Endothelial cell of umbilical vein (primary cell): ENCODE data around the gene GSDMA. TPM values are rescaled to one million over a fixed set of nuclear protein-coding genes. Genes with fewer than 3 reads are reported as not detected.

ENCODE experiments used
- BruUV-seq: library from RNA; stranded (reverse); fragments of 400-500 nt; replicated peaks from 2 replicates; lab custom pipeline; 2021; lab: Mats Ljungman, UMichigan
- CTCF ChIA-PET: fragments of 300-600, 350-600 bp; sonication (Branson Sonifier 250); formaldehyde crosslinking; loops from one replicate; lab custom pipeline; 2021; ENCODE audit warnings: antibody characterized with exemption, inconsistent platforms; lab: Charles Lee
- POLR2A ChIA-PET: fragments of 300-600, 350-600 bp; sonication (Branson Sonifier 250); formaldehyde crosslinking; loops from one replicate; lab custom pipeline; 2021; ENCODE audit warnings: antibody characterized with exemption, inconsistent platforms; lab: Charles Lee
- DNase-seq: peaks from one replicate; pipeline ENCODE4 v3.0.0-alpha.2; 2011; ENCODE audit warnings: low read depth, low spot score
- FAIRE-seq: peaks from 2 replicates; lab custom pipeline; 2011; peaks lifted over from hg19 to GRCh38; lab: Jason Lieb, UNC
- H2AFZ ChIP-seq: 2 replicates; pipeline ENCODE4 v1.6.0; 2012; ENCODE audit warnings: low read depth, low read length, control low read depth, inconsistent platforms
- H3K27ac ChIP-seq: 2 replicates; pipeline ENCODE4 v1.5.1; 2011; ENCODE audit warnings: low read depth, mild to moderate bottlenecking, control low read depth, low read length, moderate library complexity; ENCODE audit not compliant: insufficient read depth
- H3K27me3 ChIP-seq, 2 experiments: 2 replicates each; pipeline versions ENCODE4 v1.6.0 to v1.6.1; 2011; ENCODE audit warnings: low read length in 2 of 2, mixed read lengths in 1 of 2; ENCODE audit not compliant: control insufficient read depth in 2 of 2, insufficient read depth in 2 of 2
- H3K36me3 ChIP-seq, 2 experiments: 2 replicates in 1 of 2; 3 replicates in 1 of 2; pipeline ENCODE4 v1.5.1; 2011; ENCODE audit warnings: low read length in 2 of 2, mild to moderate bottlenecking in 1 of 2, moderate library complexity in 1 of 2; ENCODE audit not compliant: control insufficient read depth in 2 of 2, insufficient read depth in 2 of 2; ENCODE audit errors: extremely low read depth in 1 of 2
- H3K4me1 ChIP-seq: 3 replicates; pipeline ENCODE4 v1.5.1; 2011; ENCODE audit warnings: mild to moderate bottlenecking, low read length; ENCODE audit not compliant: control insufficient read depth, insufficient read depth; ENCODE audit errors: extremely low read depth
- H3K4me2 ChIP-seq: 2 replicates; pipeline ENCODE4 v1.6.1; 2011; ENCODE audit warnings: low read length, control low read depth, mixed read lengths; ENCODE audit not compliant: insufficient read depth
- H3K4me3 ChIP-seq, 3 experiments: fragments of 200-600 bp in 1 of 3; sonication (generic), shearing (Covaris generic) in 1 of 3; replicated peaks in 1 of 3; 2 replicates each; pipeline ENCODE4 v1.5.1; 2011 to 2016; ENCODE audit warnings: control low read depth in 3 of 3, low read length in 3 of 3, mild to moderate bottlenecking in 2 of 3, inconsistent platforms in 1 of 3, low read depth in 1 of 3, moderate library complexity in 1 of 3; ENCODE audit not compliant: insufficient read depth in 1 of 3
- H3K79me2 ChIP-seq: 2 replicates; pipeline ENCODE4 v1.6.0; 2012; ENCODE audit warnings: low read length, inconsistent platforms; ENCODE audit not compliant: control insufficient read depth, insufficient read depth
- H3K9ac ChIP-seq: replicated peaks from 2 replicates; pipeline ENCODE3; 2011; ENCODE audit warnings: low read length, control low read depth; ENCODE audit not compliant: insufficient read depth; ENCODE audit errors: extremely low read depth
- H3K9me1 ChIP-seq: replicated peaks from 3 replicates; pipeline ENCODE4 v1.6.0; 2011; ENCODE audit warnings: mild to moderate bottlenecking, low read length; ENCODE audit not compliant: control insufficient read depth, insufficient read depth; ENCODE audit errors: extremely low read depth
- H3K9me3 ChIP-seq: replicated peaks from 2 replicates; pipeline ENCODE4 v1.5.1; 2012; ENCODE audit warnings: low read length, inconsistent platforms; ENCODE audit not compliant: control insufficient read depth, insufficient read depth
- H4K20me1 ChIP-seq: replicated peaks from 2 replicates; pipeline ENCODE3; 2011; ENCODE audit warnings: mild to moderate bottlenecking, low read length; ENCODE audit not compliant: control insufficient read depth, insufficient read depth; ENCODE audit errors: extremely low read depth
- EZH2 ChIP-seq: IDR thresholded peaks from 2 replicates; pipeline ENCODE4 v1.6.1; 2012; ENCODE audit warnings: borderline replicate concordance, low read depth, mild to moderate bottlenecking, moderate library complexity, low read length, inconsistent platforms; ENCODE audit not compliant: severe bottlenecking
- FOS ChIP-seq: IDR thresholded peaks from 2 replicates; pipeline ENCODE4 v1.6.1; 2011; ENCODE audit warnings: mild to moderate bottlenecking, low read length, moderate library complexity, borderline replicate concordance; ENCODE audit not compliant: insufficient read depth
- GATA2 ChIP-seq: IDR thresholded peaks from 2 replicates; pipeline ENCODE4 v1.7.0; 2011; ENCODE audit warnings: low read depth, mild to moderate bottlenecking, moderate library complexity, mixed read lengths, low read length; ENCODE audit not compliant: insufficient read length, insufficient read depth
- JUN ChIP-seq: IDR thresholded peaks from 2 replicates; pipeline ENCODE4 v1.6.1; 2011; ENCODE audit warnings: borderline replicate concordance, low read depth; ENCODE audit not compliant: insufficient read length, insufficient read depth
- MYC ChIP-seq: IDR thresholded peaks from one replicate; pipeline ENCODE4 v1.6.1; 2011; ENCODE audit warnings: mild to moderate bottlenecking, low read depth, low read length
- POLR2A ChIP-seq: IDR thresholded peaks from 2 replicates; pipeline ENCODE4 v1.6.1; 2012; ENCODE audit warnings: low read depth, mild to moderate bottlenecking, control low read depth, low read length
- POLR2AphosphoS5 ChIP-seq: IDR thresholded peaks from 2 replicates; pipeline ENCODE4 v1.6.1; 2012; ENCODE audit warnings: low read depth, mild to moderate bottlenecking, control low read depth, low read length, moderate library complexity; ENCODE audit not compliant: insufficient read depth
- dilution Hi-C: fragments of 300-500 bp; cut with MboI; formaldehyde crosslinking; loops from one replicate; pipeline ENCODE4 v1.15.0; 2019; ENCODE audit warnings: low sequenced_read_pairs; ENCODE audit not compliant: extremely low pct_ligation_motif_present
- intact Hi-C: fragments of 100-400 bp; cut with micrococcal nuclease; formaldehyde crosslinking; loops from one replicate; pipeline ENCODE4 v1.10.0; 2022
- polyA plus RNA-seq, 4 experiments: library from polyadenylated mRNA; depleted of rRNA in 3 of 4; stranded (reverse) in 3 of 4; unstranded in 1 of 4; fragments of >200 nt; gene quantifications; 2 replicates each; pipeline versions ENCODE4 v1.2.1 to v1.2.3, GENCODE V29; 2011 to 2012; ENCODE audit warnings: missing spikeins in 1 of 4
- total RNA-seq: library from RNA; stranded (reverse); gene quantifications from 2 replicates; pipeline ENCODE4 v1.2.3, GENCODE V29; 2021
- TF ChIP-seq, protein P1 (sequence below), 2 donors: IDR thresholded peaks; 1 replicate in 1 of 2; 2 replicates in 1 of 2; pipeline ENCODE4 v1.5.1; 2011; ENCODE audit warnings: low read length in 2 of 2, mild to moderate bottlenecking in 2 of 2, moderate library complexity in 2 of 2, control low read depth in 1 of 2, inconsistent platforms in 1 of 2, low read depth in 1 of 2; ENCODE audit not compliant: insufficient read depth in 1 of 2; ENCODE audit errors: extremely low read depth in 1 of 2
- TF ChIP-seq, protein P2 (sequence below): IDR thresholded peaks from 2 replicates; pipeline ENCODE4 v1.6.1; 2011; ENCODE audit not compliant: insufficient read depth, insufficient read length

GSDMA gene
- total and polyA plus RNA-seq, 2 donors (not counting 3 experiments of a cell fraction or from before 2014, with no cell fraction given): not detected

DNA sequence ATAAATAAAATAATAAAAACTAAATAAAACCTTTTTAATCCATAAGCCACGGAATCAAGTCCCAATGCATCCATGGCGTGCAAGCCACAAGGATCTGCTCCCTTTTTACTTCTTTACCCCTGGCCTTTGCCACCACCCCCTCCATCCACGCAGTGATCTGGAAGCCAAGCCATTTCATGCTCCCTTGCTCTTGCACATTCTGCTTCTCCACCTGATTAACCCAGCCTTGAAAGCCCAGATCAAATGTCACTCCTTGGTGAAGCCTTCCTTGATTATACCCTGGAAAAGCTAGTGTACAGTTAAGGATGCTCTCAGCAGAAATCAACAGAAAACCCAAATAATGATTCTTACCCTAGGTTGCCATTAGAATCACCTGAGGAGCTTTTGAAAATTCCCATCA lies 25.4 kb upstream of the GSDMA start:
- H3K36me3 ChIP-seq: no peaks in the 10 kb centered on the region
- H3K27ac ChIP-seq: no peak overlapping the region
- dilution Hi-C loops: no loop called here
- H3K9ac ChIP-seq: no peak overlapping the region
- DNase-seq: no peak
- H3K4me2 ChIP-seq: no peak overlapping the region
- TF ChIP-seq FOS (no peak), POLR2AphosphoS5 (no peak)
- TF ChIP-seq, protein P1, sequence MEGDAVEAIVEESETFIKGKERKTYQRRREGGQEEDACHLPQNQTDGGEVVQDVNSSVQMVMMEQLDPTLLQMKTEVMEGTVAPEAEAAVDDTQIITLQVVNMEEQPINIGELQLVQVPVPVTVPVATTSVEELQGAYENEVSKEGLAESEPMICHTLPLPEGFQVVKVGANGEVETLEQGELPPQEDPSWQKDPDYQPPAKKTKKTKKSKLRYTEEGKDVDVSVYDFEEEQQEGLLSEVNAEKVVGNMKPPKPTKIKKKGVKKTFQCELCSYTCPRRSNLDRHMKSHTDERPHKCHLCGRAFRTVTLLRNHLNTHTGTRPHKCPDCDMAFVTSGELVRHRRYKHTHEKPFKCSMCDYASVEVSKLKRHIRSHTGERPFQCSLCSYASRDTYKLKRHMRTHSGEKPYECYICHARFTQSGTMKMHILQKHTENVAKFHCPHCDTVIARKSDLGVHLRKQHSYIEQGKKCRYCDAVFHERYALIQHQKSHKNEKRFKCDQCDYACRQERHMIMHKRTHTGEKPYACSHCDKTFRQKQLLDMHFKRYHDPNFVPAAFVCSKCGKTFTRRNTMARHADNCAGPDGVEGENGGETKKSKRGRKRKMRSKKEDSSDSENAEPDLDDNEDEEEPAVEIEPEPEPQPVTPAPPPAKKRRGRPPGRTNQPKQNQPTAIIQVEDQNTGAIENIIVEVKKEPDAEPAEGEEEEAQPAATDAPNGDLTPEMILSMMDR (IDR thresholded peaks at IDR 0.05; ENCODE audit: extremely low read depth in 1 of 2, insufficient read depth in 1 of 2, low read depth in 1 of 2, low read length in 2 of 2): no peak
- no peaks in the 10 kb centered on the region for H4K20me1 ChIP-seq
- H3K9me1 ChIP-seq: no peaks in the 10 kb centered on the region
- ChIA-PET POLR2A (no interaction called here), CTCF (no interaction called here)
- no peak overlapping the region for H3K4me3 ChIP-seq
- H3K79me2 ChIP-seq: no peaks in the 10 kb centered on the region
- H3K9me3 ChIP-seq: no peaks in the 10 kb centered on the region
- no peak overlapping the region for H2AFZ ChIP-seq
- H3K4me1 ChIP-seq: peaks cover 5% of the 10 kb centered on the region
- intact Hi-C loops: no loop called here
- peaks cover 0 to 2% of the 10 kb centered on the region in 2 experiments for H3K27me3 ChIP-seq
- no TSS peak for BruUV-seq
- no peak for FAIRE-seq

DNA sequence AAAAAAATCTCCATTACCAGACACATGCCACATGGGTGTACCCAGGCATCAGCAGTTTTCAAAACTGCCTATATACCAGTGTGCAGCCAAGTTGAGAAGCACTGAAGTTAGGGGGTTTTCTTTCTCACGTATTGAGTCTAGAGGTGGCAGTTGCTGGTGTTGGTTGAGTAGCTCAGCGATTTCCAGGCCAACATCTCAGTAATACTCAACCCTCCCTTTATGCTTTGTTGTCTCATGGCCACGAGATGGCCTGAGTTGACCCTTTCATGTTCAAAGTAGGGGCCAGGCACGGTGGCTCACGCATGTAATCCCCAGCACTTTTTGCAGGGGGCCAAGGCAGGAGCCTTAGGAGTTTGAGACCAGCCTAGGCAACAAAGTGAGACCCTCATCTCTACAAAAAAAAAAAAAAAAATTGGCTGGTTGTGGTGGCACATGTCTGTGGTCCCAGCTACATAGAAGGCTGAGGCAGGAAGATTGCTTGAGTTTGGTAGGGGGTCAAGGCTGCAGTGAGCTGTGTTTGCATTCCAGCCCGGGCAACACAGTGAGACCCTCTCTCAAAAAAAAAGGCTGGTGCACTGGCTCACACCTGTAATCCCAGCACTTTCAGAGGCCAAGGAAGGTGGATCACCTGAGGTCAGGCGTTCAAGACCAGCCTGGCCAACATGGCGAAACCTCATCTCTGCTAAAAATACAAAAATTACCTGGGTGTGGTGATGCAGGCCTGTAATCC lies 24.5 kb upstream of the GSDMA start:
- Histone ChIP-seq H3K9me3 (no peaks in the 10 kb centered on the region), H3K36me3 (no peaks in the 10 kb centered on the region), H3K4me3 (no peak overlapping the region), H3K27ac (no peak overlapping the region), H3K4me1 (peaks cover 5% of the 10 kb centered on the region), H3K27me3 (peaks cover 0 to 2% of the 10 kb centered on the region in 2 experiments), H2AFZ (no peak overlapping the region), H4K20me1 (no peaks in the 10 kb centered on the region), H3K9ac (no peak overlapping the region), H3K9me1 (no peaks in the 10 kb centered on the region), H3K4me2 (no peak overlapping the region), H3K79me2 (no peaks in the 10 kb centered on the region)
- ChIA-PET POLR2A (no interaction called here), CTCF (interaction anchor here (1.0 kb wide), 1 partner anchor 21 kb away, joined by 9 read pairs; no protein-coding TSS in a partner anchor)
- FAIRE-seq: no peak
- dilution Hi-C loops (no loop called here), intact Hi-C loops (no loop called here)
- no peak for DNase-seq
- no TSS peak for BruUV-seq
- no peak for TF ChIP-seq EZH2
- no peak for TF ChIP-seq POLR2A
- TF ChIP-seq, protein P2, sequence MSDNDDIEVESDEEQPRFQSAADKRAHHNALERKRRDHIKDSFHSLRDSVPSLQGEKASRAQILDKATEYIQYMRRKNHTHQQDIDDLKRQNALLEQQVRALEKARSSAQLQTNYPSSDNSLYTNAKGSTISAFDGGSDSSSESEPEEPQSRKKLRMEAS: no peak
- no peak for TF ChIP-seq JUN
- TF ChIP-seq GATA2: no peak
- no peak for TF ChIP-seq FOS
- TF ChIP-seq POLR2AphosphoS5: no peak
- no peak for TF ChIP-seq MYC
- TF ChIP-seq, protein P1 (IDR thresholded peaks at IDR 0.05; ENCODE audit: extremely low read depth in 1 of 2, insufficient read depth in 1 of 2, low read depth in 1 of 2, low read length in 2 of 2): no peak
